NK-92 (cell line): ENCODE results near the gene NAPG.
"Not testable (repeated sequence)": the region's sequence is repeated elsewhere in the genome, so short reads cannot be mapped to it uniquely, and the experiment has no call there.

ENCODE experiments used
- DNase-seq: peaks from one replicate; lab custom pipeline; 2025; ENCODE audit not compliant: unreplicated experiment; lab: John Stamatoyannopoulos, UW

The NAPG gene

GRCh38 chr18:10511236-10511635 lies 14.6 kb upstream of the NAPG start:
- DNase-seq: no peak

GRCh38 chr18:10514082-10514481 lies 11.7 kb upstream of the NAPG start:
- no peak for DNase-seq

GRCh38 chr18:10514601-10515000 lies 11.2 kb upstream of the NAPG start:
- no peak for DNase-seq

- no peak for DNase-seq
Measured at GRCh38 chr18:10515456-10515855, 10.4 kb upstream of the NAPG start.

- DNase-seq: no peak
Measured at GRCh38 chr18:10516078-10516477, 9.7 kb upstream of the NAPG start.

GRCh38 chr18:10518595-10519255 lies 7.1 kb upstream of the NAPG start:
- DNase-seq: no peak

GRCh38 chr18:10519366-10519765 lies 6.5 kb upstream of the NAPG start:
- no peak for DNase-seq

- no peak for DNase-seq
Measured at GRCh38 chr18:10519999-10520935, 5.6 kb upstream of the NAPG start.

GRCh38 chr18:10521566-10521965 lies 4.3 kb upstream of the NAPG start:
- no peak for DNase-seq

GRCh38 chr18:10522574-10522973 lies 3.3 kb upstream of the NAPG start:
- DNase-seq: no peak

- DNase-seq: no peak
Measured at GRCh38 chr18:10523544-10523943, 2.3 kb upstream of the NAPG start.

- DNase-seq: no peak
Measured at GRCh38 chr18:10524507-10525370, 1.1 kb upstream of the NAPG start.

- DNase-seq: no peak
Measured at GRCh38 chr18:10525371-10525691, 496 bp upstream of the NAPG start.

GRCh38 chr18:10526561-10526949 lies 728 bp downstream of the NAPG start:
- no peak for DNase-seq

GRCh38 chr18:10528439-10528838 lies 2.6 kb downstream of the NAPG start:
- DNase-seq: no peak

GRCh38 chr18:10530002-10530401 lies 4.2 kb downstream of the NAPG start:
- no peak for DNase-seq

- DNase-seq: no peak
Measured at GRCh38 chr18:10530852-10531251, 5.0 kb downstream of the NAPG start.

- DNase-seq: no peak
Measured at GRCh38 chr18:10533111-10533510, 7.3 kb downstream of the NAPG start.

GRCh38 chr18:10536280-10536679 lies 10.5 kb downstream of the NAPG start:
- no peak for DNase-seq

- DNase-seq: no peak
Measured at GRCh38 chr18:10537765-10538164, 11.9 kb downstream of the NAPG start.

GRCh38 chr18:10539124-10539523 lies 13.3 kb downstream of the NAPG start:
- DNase-seq: not testable (repeated sequence)

GRCh38 chr18:10543277-10543676 lies 17.4 kb downstream of the NAPG start:
- DNase-seq: no peak
